ENCODE results near the gene LCN2.

The LCN2 gene

GRCh38 chr9:128149001-128149701 is at the start of gene LCN2:
Gene LCN2 (plus strand): TSS chr9:128149453. CDS start chr9:128149526, 73 bp downstream.
- Histone ChIP-seq H3K27ac (peak within 1 kb of the TSS; percentile 67), H3K36me3 (no peaks in the 10 kb centered on the region), H3K9me3 (ENCODE audit: severe bottlenecking) (no peaks in the 10 kb centered on the region), H3K4me3 (ENCODE audit: low read depth, low read length) (no peak within 1 kb of the TSS), H3K27me3 (ENCODE audit: insufficient read depth, low read depth, severe bottlenecking) (no peaks in the 10 kb centered on the region)
- TF ChIP-seq CTCF (IDR thresholded peaks at IDR 0.05; ENCODE audit: low read depth, low read length): no peak
- DNase-seq: no peak

GRCh38 chr9:128099932-128100491 is 49.2 kb upstream of the LCN2 start:
- Histone ChIP-seq H3K9me3 (ENCODE audit: severe bottlenecking) (no peaks in the 10 kb centered on the region), H3K27me3 (ENCODE audit: insufficient read depth, low read depth, severe bottlenecking) (no peaks in the 10 kb centered on the region), H3K4me3 (ENCODE audit: low read depth, low read length) (no peak overlapping the region), H3K36me3 (peaks cover 48% of the 10 kb centered on the region), H3K27ac (no peak overlapping the region)
- no peak for DNase-seq
- TF ChIP-seq CTCF (IDR thresholded peaks at IDR 0.05; ENCODE audit: low read depth, low read length): no peak

GRCh38 chr9:128100581-128100980 is 48.7 kb upstream of the LCN2 start:
- no peaks in the 10 kb centered on the region for H3K9me3 ChIP-seq (ENCODE audit: severe bottlenecking)
- DNase-seq: no peak
- no peak overlapping the region for H3K27ac ChIP-seq
- TF ChIP-seq CTCF (IDR thresholded peaks at IDR 0.05; ENCODE audit: low read depth, low read length): no peak
- H3K27me3 ChIP-seq (ENCODE audit: insufficient read depth, low read depth, severe bottlenecking): no peaks in the 10 kb centered on the region
- H3K4me3 ChIP-seq (ENCODE audit: low read depth, low read length): no peak overlapping the region
- peaks cover 54% of the 10 kb centered on the region for H3K36me3 ChIP-seq

GRCh38 chr9:128101231-128101661 is 48.0 kb upstream of the LCN2 start:
- DNase-seq: no peak
- H3K27ac ChIP-seq: no peak overlapping the region
- peaks cover 60% of the 10 kb centered on the region for H3K36me3 ChIP-seq
- no peak for TF ChIP-seq CTCF (IDR thresholded peaks at IDR 0.05; ENCODE audit: low read depth, low read length)
- no peaks in the 10 kb centered on the region for H3K9me3 ChIP-seq (ENCODE audit: severe bottlenecking)
- H3K4me3 ChIP-seq (ENCODE audit: low read depth, low read length): no peak overlapping the region
- no peaks in the 10 kb centered on the region for H3K27me3 ChIP-seq (ENCODE audit: insufficient read depth, low read depth, severe bottlenecking)

- Histone ChIP-seq H3K27ac (no peak overlapping the region), H3K27me3 (ENCODE audit: insufficient read depth, low read depth, severe bottlenecking) (no peaks in the 10 kb centered on the region), H3K9me3 (ENCODE audit: severe bottlenecking) (no peaks in the 10 kb centered on the region), H3K4me3 (ENCODE audit: low read depth, low read length) (no peak overlapping the region), H3K36me3 (peaks cover 65% of the 10 kb centered on the region)
- no peak for TF ChIP-seq CTCF (IDR thresholded peaks at IDR 0.05; ENCODE audit: low read depth, low read length)
- no peak for DNase-seq
These were observed 47.6 kb upstream of the LCN2 start for GRCh38 chr9:128101690-128102089.
